HG02938 (cell line): ENCODE results near the gene HLA-C.
"Not testable (repeated sequence)": the region's sequence is repeated elsewhere in the genome, so short reads cannot be mapped to it uniquely, and the experiment has no call there.

Source experiments
- ATAC-seq: cut with Tn5 transposase; IDR thresholded peaks from one replicate; pipeline ENCODE4 v1.9.1; 2021; ENCODE audit warnings: mild to moderate bottlenecking, moderate library complexity; ENCODE audit not compliant: unreplicated experiment

Gene HLA-C

DNA sequence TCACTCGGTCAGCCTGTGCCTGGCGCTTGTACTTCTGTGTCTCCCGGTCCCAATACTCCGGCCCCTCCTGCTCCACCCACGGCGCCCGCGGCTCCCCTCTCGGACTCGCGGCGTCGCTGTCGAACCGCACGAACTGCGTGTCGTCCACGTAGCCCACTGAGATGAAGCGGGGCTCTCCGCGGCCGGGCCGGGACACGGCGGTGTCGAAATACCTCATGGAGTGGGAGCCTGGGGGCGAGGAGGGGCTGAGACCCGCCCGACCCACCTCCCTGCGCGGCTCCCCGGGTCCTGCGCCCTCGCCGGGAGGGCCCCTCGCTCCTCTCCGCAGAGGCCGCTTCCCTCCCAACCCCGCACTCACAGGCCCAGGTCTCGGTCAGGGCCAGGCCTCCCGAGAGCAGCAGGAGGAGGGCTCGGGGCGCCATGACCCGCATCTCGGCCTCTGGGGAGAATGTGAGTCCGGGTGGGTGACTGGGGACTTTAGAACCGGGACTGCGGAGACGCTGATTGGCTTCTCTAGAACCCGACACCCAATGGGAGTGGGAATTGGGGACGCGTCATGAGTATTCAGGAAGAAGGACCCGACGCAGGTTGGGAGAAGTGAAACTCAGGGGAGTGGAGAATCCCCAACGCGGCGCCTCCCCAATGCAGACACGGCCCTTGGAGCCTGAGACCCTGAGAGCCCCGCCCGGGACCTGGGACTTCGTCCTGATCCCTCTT, at the start of gene HLA-C:
Gene HLA-C (minus strand): TSS at position 452 of the 717 bp plus-strand sequence. CDS start 21 bp downstream, at position 431.
- ATAC-seq = peak; percentile 74

DNA sequence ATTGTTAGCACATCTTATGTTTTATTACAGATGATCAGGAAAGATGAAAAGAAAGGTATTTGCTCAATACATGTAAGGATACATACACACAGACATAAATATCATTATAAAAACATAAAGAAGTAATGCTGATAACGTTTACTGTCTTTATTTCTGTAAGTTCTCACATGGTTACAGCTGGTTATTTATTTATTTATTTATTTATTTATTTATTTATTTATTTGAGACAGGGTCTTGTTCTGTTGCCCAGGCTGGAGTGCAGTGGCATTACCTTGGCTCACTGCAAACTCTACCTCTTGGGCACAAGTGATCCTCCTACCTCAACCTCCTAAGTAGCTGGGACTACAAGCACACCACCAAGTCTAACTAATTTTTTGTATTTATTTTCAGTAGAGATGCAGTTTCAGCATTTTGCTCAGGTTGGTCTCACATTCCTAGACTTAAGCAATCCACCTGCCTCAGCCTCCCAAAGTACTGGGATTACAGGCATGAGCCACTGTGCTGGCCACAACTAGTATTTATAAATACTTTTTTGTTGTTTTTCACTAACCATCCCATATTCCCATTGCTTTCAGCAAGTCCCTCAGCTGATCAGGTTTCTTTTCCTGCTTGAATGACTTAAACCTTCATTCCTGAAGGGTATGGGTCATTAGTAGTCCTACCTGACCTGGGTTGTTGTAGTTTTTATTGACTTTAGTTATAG, 49.3 kb upstream of the HLA-C start:
- ATAC-seq = no peak

- no peak for ATAC-seq
Measured at GRCh38 chr6:31317036-31317435, 45.1 kb upstream of the HLA-C start.

GRCh38 chr6:31309641-31310040, 37.7 kb upstream of the HLA-C start:
- ATAC-seq = no peak

- no peak for ATAC-seq
Measured at GRCh38 chr6:31308845-31309175, 36.9 kb upstream of the HLA-C start.

GRCh38 chr6:31308050-31308844, 36.4 kb upstream of the HLA-C start:
- no peak for ATAC-seq

GRCh38 chr6:31307669-31308049, 35.8 kb upstream of the HLA-C start:
- ATAC-seq = no peak

DNA sequence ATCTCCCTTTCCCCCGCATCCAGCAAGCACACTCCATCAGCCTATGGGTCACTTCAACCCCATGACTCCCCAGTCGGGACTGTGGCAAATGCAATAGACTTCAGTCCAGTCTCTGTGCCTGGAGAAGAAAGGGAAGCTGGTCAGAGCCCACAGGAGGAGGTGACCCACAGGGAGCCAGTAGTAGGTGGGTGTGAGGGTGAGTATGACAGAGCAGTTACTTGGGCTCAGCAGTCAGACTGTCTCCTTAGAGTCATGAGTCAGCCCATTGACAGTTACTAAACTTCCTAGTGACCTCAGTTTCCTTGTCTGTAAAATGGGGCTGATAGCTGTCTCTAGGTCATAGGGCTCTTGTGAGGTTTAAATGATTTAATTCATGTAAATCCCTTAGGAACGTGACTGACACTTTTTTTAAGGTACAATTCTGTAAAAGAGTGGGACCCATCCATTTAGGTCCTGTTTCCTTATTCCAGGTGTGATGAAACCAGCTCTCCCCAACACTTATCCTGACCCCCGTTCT, 33.9 kb upstream of the HLA-C start:
- ATAC-seq = no peak

GRCh38 chr6:31304683-31305082, 32.8 kb upstream of the HLA-C start:
- no peak for ATAC-seq

DNA sequence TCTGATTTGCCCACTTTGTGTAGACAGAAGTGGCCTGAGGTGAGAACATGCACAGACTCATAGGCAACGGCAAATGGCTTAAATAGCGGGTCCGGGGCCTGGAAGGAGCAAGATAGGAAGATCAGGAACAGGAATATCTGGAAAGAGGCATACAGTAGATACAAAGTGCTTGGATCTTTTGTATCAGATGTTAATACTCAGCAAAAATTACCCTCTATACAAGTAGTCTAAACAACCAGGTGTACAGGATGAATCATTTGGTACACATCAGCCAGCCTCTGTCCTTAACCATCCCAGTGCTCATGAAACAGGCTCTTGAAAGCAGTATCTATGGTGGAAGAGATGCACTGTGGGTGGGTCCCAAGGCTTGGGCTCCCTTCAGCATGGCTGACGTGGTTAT, 28.9 kb upstream of the HLA-C start:
- no peak for ATAC-seq

DNA sequence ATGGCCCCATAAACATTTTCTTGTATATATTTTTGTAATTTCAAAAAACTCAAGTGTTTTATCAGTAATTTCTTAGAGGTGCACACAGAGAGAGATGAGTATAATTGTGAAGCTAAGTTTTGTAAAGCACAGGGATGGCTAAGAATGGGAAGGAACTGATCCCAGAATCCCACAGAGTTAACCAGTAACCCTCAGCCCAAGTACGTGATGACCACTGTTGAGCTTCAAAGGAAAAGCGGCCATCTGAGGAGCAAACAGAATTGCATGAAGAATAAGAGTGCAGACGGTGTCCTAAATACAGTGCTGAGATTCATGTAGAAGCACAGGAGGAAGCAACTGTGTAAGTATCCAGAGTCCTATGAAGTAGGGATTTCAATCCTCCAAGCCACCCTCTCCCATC, 28.1 kb upstream of the HLA-C start:
- ATAC-seq = no peak

DNA sequence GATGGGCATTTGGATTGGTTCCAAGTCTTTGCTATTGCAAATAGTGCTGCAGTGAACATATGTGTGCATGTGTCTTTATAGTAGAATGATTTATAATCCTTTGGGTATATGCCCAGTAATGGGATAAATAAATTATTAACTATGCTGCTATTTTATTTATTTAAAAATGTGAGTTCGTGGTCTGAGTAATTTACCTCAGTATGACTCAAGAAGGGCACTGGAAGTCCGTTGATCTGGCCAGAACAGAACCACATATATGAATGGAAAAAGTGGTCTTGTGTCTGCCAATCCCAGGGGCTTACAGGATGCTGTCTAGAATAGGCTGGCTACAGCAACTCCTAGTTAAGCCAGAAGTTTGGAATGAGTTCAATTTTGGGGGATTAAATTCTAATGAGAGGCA, 27.6 kb upstream of the HLA-C start:
- ATAC-seq = no peak

DNA sequence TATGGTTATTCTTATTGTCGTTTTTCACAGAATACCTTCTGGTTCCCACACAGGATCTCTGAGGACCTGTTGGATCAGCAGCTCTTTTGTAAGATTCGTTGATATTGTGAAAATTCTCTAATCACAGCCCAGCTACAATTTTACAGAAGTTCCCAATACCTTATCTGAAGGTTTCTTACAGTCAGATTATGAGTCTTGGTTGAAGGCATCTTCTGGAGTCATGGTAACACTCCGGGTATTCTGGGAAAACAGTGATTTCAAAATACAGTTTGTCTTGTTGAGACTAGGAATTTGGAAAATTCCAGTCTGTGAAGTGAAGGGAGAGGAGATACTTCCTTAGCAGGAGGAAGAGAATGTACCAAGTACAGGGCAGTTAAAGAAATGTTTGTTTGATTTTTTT, 22.2 kb upstream of the HLA-C start:
- ATAC-seq = no peak

GRCh38 chr6:31293343-31293742, 21.5 kb upstream of the HLA-C start:
- ATAC-seq = no peak

DNA sequence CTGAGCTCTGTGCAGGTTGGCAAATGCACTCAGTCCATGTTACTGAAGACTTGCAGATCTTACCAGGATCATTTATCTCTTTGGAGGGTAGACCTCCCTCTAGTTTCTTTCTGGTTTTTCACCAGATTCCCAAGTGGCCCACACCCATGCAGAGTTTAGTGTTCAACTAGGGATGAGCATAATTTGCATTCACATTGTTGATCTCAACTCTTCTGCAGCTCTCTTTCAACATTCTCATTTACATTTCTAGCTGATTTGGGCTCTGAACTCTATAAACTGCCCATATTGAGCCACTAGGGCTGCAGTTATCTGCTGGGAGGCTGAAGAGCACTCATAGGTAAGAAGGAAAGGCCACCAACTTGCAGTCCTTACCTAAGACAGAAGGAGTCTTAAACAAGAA, 17.9 kb upstream of the HLA-C start:
- no peak for ATAC-seq

DNA sequence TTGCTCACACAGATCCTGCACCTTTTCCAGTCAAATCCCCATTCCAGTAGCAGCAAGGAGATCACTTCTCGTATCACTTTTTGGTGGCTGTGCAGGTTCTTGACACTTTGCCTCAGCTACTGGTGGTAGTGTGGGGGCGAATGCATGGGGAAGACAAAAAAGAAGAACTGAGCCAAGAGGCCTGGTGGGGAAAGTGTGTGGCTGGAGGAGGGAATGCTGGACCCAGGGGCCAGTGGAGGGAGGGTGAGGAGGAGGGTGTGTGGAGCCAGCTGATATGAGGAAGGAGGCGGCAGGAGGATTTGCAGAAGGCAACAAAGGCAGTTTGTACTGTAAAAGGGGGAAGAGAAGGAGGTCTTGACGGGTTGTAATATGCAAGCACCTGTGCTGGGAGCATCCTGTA, 15.7 kb upstream of the HLA-C start:
- no peak for ATAC-seq

GRCh38 chr6:31285982-31286381, 14.1 kb upstream of the HLA-C start:
- no peak for ATAC-seq

DNA sequence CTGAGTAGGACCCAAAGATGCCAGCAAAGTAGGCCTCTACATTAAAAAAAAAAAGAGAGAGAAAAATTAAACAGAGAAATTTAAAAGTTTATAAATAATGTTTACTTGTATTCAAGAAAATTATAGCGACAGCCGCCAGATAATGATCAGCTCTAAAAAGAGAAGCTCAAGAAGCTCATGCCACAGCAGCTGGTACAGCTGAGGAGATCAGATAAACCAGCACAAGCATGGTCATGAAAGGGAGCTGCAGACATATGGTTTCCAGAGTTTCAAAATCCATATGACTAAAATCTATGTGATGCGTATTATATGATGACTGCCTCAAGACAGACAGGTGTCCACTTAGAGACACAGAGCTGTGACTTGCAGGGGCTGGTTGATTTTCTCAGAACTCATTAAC, 13.6 kb upstream of the HLA-C start:
- no peak for ATAC-seq

- ATAC-seq = not testable (repeated sequence)
Measured at GRCh38 chr6:31279647-31280046, 7.8 kb upstream of the HLA-C start.

DNA sequence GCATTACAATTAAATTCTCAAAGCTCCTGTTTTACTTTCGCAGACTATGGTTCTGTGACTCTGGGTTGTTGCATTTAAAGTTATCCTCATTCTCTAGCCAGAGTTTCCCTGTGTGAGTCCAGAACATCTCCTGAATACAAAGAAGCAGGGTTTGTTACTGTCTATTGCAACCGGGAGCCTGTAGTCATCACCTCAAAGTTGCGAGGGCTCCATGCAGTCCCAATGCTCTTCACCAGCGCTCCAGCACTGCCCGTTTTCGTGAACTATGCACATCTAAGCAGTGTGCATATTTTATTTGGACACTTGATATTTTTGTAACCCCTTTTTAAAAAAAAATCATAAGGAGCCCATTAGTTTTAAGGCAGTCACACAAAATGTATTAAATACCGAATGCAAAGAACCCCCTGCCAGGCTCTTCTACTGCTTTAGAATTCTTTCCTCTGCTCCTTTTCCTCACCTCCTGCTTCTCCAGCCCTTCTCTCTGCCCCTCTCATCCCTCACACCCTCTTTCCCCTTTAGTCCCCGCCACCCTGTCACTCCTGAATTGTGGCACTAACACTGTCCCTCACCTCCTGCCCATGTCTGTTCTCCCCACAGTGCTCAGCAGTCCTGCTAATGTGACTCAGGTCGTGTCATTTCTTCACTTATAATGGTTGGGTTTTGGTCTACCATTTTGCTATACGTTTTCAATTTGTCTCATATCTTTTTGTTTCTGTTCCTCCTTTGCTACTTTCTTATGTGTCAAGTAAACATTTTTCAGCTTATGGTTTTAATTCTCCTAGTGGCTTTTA, 1.1 kb upstream of the HLA-C start:
- no peak for ATAC-seq

DNA sequence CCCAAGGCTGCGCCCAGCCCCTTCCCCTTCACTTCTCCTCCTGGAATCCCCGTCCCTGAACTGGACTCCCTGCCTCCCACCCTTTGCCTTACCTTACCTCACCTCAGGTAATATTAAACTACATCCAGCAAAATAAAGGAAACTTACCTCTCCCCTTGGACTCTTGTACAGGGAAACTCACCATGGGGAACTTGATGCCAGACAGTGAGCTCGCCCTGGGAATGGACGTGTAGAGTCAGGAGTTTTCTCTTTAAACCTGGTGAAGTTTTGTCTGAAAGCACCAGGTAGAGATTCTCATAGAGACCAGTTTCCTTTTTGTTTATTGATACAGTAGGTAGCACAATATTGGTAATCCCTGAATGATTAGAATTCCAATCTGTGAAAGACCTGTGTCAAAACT, 544 bp upstream of the HLA-C start:
- ATAC-seq = peak; percentile 1
